ENCODE data around the gene ZNF3. TPM values are rescaled to one million over a fixed set of nuclear protein-coding genes. Genes with fewer than 3 reads are reported as not detected.

Gene ZNF3
- total RNA-seq, 3 donors from 2014 or later = 18.8 to 21.8 (median 21.6) TPM

DNA sequence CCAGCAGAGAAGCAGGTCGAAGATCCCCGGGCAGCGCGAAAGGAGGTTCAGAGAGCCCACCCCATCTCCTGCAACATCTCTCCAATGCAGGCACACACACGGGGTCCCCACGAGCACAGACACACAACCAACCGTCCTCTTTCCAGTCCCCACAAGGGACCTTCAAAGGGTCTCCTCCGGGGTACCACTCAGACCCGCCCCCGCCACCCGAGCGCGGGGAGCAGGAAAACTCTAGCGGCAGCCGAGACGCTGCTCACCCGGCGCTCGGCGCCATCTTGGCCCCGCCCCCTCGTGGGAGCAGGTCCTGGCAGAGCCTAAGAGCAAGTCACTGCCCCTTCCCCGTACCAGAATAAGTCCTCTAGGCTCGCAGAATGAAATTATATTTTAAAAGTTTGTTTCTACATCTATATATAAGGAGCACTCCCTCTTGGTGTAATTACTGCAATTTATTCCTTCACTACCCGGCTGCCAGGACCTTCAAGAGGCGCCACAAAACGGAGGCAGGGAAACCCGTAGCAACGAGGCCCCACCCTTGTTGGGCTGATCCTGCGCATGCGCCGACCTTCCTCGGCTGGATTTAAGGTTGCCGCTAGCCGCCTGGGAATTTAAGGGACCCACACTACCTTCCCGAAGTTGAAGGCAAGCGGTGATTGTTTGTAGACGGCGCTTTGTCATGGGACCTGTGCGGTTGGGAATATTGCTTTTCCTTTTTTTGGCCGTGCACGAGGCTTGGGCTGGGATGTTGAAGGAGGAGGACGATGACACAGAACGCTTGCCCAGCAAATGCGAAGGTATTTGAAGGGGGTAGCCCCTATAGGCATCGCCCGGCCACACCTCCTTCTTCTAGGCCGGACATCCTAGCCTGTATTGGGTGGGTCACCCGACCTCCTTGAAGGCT is 37.8 kb upstream of the ZNF3 start, which contains the start of the genes CNPY4 and TAF6:
TSS of gene CNPY4 (plus strand) at position 563 of the 898 bp plus-strand sequence. CDS start at position 674, 111 bp downstream.
TSS of gene TAF6 (minus strand) at position 287 of the 898 bp plus-strand sequence. CDS start 5,149 bp downstream, outside the sequence.
- Mint-ChIP-seq H3K4me3 (peak within 1 kb of the TSS; percentile 96), H3K36me3 (ENCODE audit: insufficient read depth) (peaks cover 7% of the 10 kb centered on the region), H3K4me1 (ENCODE audit: low read depth) (peaks cover 22% of the 10 kb centered on the region), H3K9me3 (no peaks in the 10 kb centered on the region), H3K27me3 (ENCODE audit: low read depth) (no peaks in the 10 kb centered on the region)
- DNase-seq (peak; percentile 93), ATAC-seq (peak; percentile 75 to 77)

- H3K4me3 Mint-ChIP-seq = peak overlapping the region; percentile 96
- H3K27me3 Mint-ChIP-seq (ENCODE audit: low read depth) = no peaks in the 10 kb centered on the region
- H3K4me1 Mint-ChIP-seq (ENCODE audit: low read depth) = peaks cover 20% of the 10 kb centered on the region
- DNase-seq = no peak
- H3K9me3 Mint-ChIP-seq = no peaks in the 10 kb centered on the region
- ATAC-seq = no peak
- peaks cover 9% of the 10 kb centered on the region for H3K36me3 Mint-ChIP-seq (ENCODE audit: insufficient read depth)
These were observed 37.0 kb upstream of the ZNF3 start for GRCh38 chr7:100118388-100119071.

GRCh38 chr7:100115026-100115425 is 33.5 kb upstream of the ZNF3 start:
- peaks cover 16% of the 10 kb centered on the region for H3K36me3 Mint-ChIP-seq (ENCODE audit: insufficient read depth)
- DNase-seq (no peak), ATAC-seq (no peak)
- no peaks in the 10 kb centered on the region for H3K27me3 Mint-ChIP-seq (ENCODE audit: low read depth)
- no peaks in the 10 kb centered on the region for H3K9me3 Mint-ChIP-seq
- peaks cover 9% of the 10 kb centered on the region for H3K4me1 Mint-ChIP-seq (ENCODE audit: low read depth)
- no peak overlapping the region for H3K4me3 Mint-ChIP-seq

GRCh38 chr7:100111914-100112313 is 30.4 kb upstream of the ZNF3 start:
- H3K9me3 Mint-ChIP-seq = no peaks in the 10 kb centered on the region
- DNase-seq (no peak), ATAC-seq (no peak)
- peaks cover 24% of the 10 kb centered on the region for H3K36me3 Mint-ChIP-seq (ENCODE audit: insufficient read depth)
- no peak overlapping the region for H3K4me3 Mint-ChIP-seq
- H3K4me1 Mint-ChIP-seq (ENCODE audit: low read depth) = no peaks in the 10 kb centered on the region
- no peaks in the 10 kb centered on the region for H3K27me3 Mint-ChIP-seq (ENCODE audit: low read depth)

GRCh38 chr7:100111156-100111555 is 29.6 kb upstream of the ZNF3 start:
- ATAC-seq (no peak), DNase-seq (no peak)
- H3K27me3 Mint-ChIP-seq (ENCODE audit: low read depth) = no peaks in the 10 kb centered on the region
- H3K4me3 Mint-ChIP-seq = no peak overlapping the region
- no peaks in the 10 kb centered on the region for H3K9me3 Mint-ChIP-seq
- H3K36me3 Mint-ChIP-seq (ENCODE audit: insufficient read depth) = peaks cover 25% of the 10 kb centered on the region
- H3K4me1 Mint-ChIP-seq (ENCODE audit: low read depth) = no peaks in the 10 kb centered on the region

- no peak for DNase-seq
- no peak for ATAC-seq
- peaks cover 29% of the 10 kb centered on the region for H3K36me3 Mint-ChIP-seq (ENCODE audit: insufficient read depth)
- no peaks in the 10 kb centered on the region for H3K4me1 Mint-ChIP-seq (ENCODE audit: low read depth)
- no peaks in the 10 kb centered on the region for H3K9me3 Mint-ChIP-seq
- H3K27me3 Mint-ChIP-seq (ENCODE audit: low read depth) = no peaks in the 10 kb centered on the region
- no peak overlapping the region for H3K4me3 Mint-ChIP-seq
These were observed 28.1 kb upstream of the ZNF3 start for GRCh38 chr7:100109521-100110163.

GRCh38 chr7:100107890-100108289 is 26.4 kb upstream of the ZNF3 start:
- H3K9me3 Mint-ChIP-seq = no peaks in the 10 kb centered on the region
- peaks cover 2% of the 10 kb centered on the region for H3K4me1 Mint-ChIP-seq (ENCODE audit: low read depth)
- H3K27me3 Mint-ChIP-seq (ENCODE audit: low read depth) = no peaks in the 10 kb centered on the region
- ATAC-seq (no peak), DNase-seq (no peak)
- no peak overlapping the region for H3K4me3 Mint-ChIP-seq
- peaks cover 28% of the 10 kb centered on the region for H3K36me3 Mint-ChIP-seq (ENCODE audit: insufficient read depth)

GRCh38 chr7:100107125-100107737 is 25.7 kb upstream of the ZNF3 start:
- no peak overlapping the region for H3K4me3 Mint-ChIP-seq
- no peak for ATAC-seq
- peaks cover 5% of the 10 kb centered on the region for H3K4me1 Mint-ChIP-seq (ENCODE audit: low read depth)
- H3K27me3 Mint-ChIP-seq (ENCODE audit: low read depth) = no peaks in the 10 kb centered on the region
- DNase-seq = no peak
- no peaks in the 10 kb centered on the region for H3K9me3 Mint-ChIP-seq
- peaks cover 26% of the 10 kb centered on the region for H3K36me3 Mint-ChIP-seq (ENCODE audit: insufficient read depth)

DNA sequence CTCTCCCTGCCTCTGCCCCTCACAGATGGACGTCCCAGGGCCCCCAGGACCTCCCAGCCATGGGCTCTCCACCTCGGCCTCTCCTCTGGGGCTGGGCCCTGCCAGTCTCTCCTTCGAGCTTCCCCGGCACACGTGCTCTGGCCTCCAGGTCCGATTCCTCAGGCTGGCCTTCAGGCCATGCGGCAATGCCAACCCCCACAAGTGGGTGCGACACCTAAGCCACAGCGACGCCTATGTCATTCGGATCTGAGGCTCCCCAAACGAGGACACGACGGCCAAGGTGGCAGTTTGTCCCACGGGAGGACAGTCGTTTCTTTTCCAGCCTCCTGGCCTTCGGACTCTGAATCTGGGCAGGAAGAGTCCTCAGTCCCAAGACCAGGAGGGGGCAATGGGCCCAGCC is 25.1 kb upstream of the ZNF3 start:
- H3K27me3 Mint-ChIP-seq (ENCODE audit: low read depth) = no peaks in the 10 kb centered on the region
- no peaks in the 10 kb centered on the region for H3K9me3 Mint-ChIP-seq
- no peak overlapping the region for H3K4me3 Mint-ChIP-seq
- H3K4me1 Mint-ChIP-seq (ENCODE audit: low read depth) = peaks cover 5% of the 10 kb centered on the region
- H3K36me3 Mint-ChIP-seq (ENCODE audit: insufficient read depth) = peaks cover 26% of the 10 kb centered on the region
- DNase-seq = no peak
- no peak for ATAC-seq

DNA sequence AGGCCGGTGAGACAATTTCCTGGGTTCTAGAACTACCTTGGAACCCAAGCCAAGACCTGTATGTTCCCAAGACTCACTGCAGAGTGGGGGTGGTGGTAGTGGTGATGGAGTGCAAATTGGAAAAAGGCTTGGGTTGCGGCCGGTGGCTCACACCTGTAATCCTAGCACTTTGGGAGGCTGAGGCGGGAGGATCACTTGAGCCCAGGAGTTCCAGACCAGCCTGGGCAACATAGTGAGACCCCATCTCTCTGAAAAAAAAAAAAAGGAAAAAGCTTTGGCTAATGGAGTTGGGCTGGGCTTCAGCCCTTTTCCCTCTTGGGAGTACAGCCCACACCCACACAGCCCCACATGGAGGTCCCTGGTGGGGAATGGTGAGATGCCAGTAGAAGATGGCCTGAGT is 24.0 kb upstream of the ZNF3 start:
- no peaks in the 10 kb centered on the region for H3K27me3 Mint-ChIP-seq (ENCODE audit: low read depth)
- no peak for ATAC-seq
- H3K4me3 Mint-ChIP-seq = no peak overlapping the region
- H3K36me3 Mint-ChIP-seq (ENCODE audit: insufficient read depth) = peaks cover 24% of the 10 kb centered on the region
- H3K9me3 Mint-ChIP-seq = no peaks in the 10 kb centered on the region
- H3K4me1 Mint-ChIP-seq (ENCODE audit: low read depth) = peaks cover 5% of the 10 kb centered on the region
- no peak for DNase-seq

- ATAC-seq (no peak), DNase-seq (no peak)
- Mint-ChIP-seq H3K9me3 (no peaks in the 10 kb centered on the region), H3K4me3 (peak overlapping the region; percentile 94), H3K27me3 (ENCODE audit: low read depth) (no peaks in the 10 kb centered on the region), H3K36me3 (ENCODE audit: insufficient read depth) (peaks cover 35% of the 10 kb centered on the region), H3K4me1 (ENCODE audit: low read depth) (peaks cover 26% of the 10 kb centered on the region)
These were observed 21.7 kb upstream of the ZNF3 start for GRCh38 chr7:100102950-100103840.

GRCh38 chr7:100101016-100101862 is 19.7 kb upstream of the ZNF3 start, which contains the start of the genes AP4M1 and MCM7:
Gene AP4M1, plus strand, starts transcription at chr7:100101643. Its CDS starts 72 bp downstream, at chr7:100101715.
Gene MCM7, minus strand, starts transcription at chr7:100101397. Its CDS starts 103 bp downstream, at chr7:100101294.
- ATAC-seq (peak; percentile 87 to 89), DNase-seq (peak; percentile 92)
- Mint-ChIP-seq H3K9me3 (no peaks in the 10 kb centered on the region), H3K36me3 (ENCODE audit: insufficient read depth) (peaks cover 39% of the 10 kb centered on the region), H3K27me3 (ENCODE audit: low read depth) (no peaks in the 10 kb centered on the region), H3K4me3 (peak within 1 kb of the TSS; percentile 94), H3K4me1 (ENCODE audit: low read depth) (peaks cover 34% of the 10 kb centered on the region)
